Neural cell (in vitro differentiated cells): ENCODE data around the gene FAM111B. TPM values are rescaled to one million over a fixed set of nuclear protein-coding genes. Genes with fewer than 3 reads are reported as not detected.

ENCODE experiments used
- H2AFZ ChIP-seq: fragments of 200-600, 300-800 bp; sonication (generic), shearing (Covaris generic); 2 replicates; pipeline ENCODE4 v1.6.0; 2014; ENCODE audit warnings: low read depth, mild to moderate bottlenecking, antibody characterized with exemption, low read length, moderate library complexity
- H3F3A ChIP-seq: fragments of 200-600 bp; shearing (Covaris generic); 2 replicates; pipeline ENCODE4 v1.6.1; 2016; ENCODE audit warnings: mild to moderate bottlenecking, moderate library complexity, mixed read lengths, antibody characterized with exemption, low read length; ENCODE audit not compliant: insufficient read depth, poor library complexity, severe bottlenecking
- H3K27ac ChIP-seq: fragments of 200-600, 300-800 bp; sonication (generic), shearing (Covaris generic); 2 replicates; pipeline ENCODE4 v1.5.1; 2014; ENCODE audit warnings: mild to moderate bottlenecking, low read length, moderate library complexity
- H3K27me3 ChIP-seq: fragments of 300-800, 200-600 bp; sonication (generic), shearing (Covaris generic); 2 replicates; pipeline ENCODE4 v1.6.0; 2014; ENCODE audit warnings: mild to moderate bottlenecking, low read depth, low read length, moderate library complexity; ENCODE audit not compliant: insufficient read depth
- H3K36me3 ChIP-seq: fragments of 300-800, 200-600 bp; sonication (generic), shearing (Covaris generic); 2 replicates; pipeline ENCODE4 v1.5.1; 2014; ENCODE audit warnings: mild to moderate bottlenecking, antibody characterized with exemption, low read length, moderate library complexity; ENCODE audit not compliant: insufficient read depth
- H3K4me2 ChIP-seq: fragments of 300-800, 200-600 bp; sonication (generic), shearing (Covaris generic); 2 replicates; pipeline ENCODE4 v1.6.0; 2014; ENCODE audit warnings: mild to moderate bottlenecking, low read length
- H3K4me3 ChIP-seq: fragments of 300-800, 200-600 bp; sonication (generic), shearing (Covaris generic); 2 replicates; pipeline ENCODE4 v1.5.1; 2014; ENCODE audit warnings: mild to moderate bottlenecking, low read length, moderate library complexity
- H3K79me2 ChIP-seq: fragments of 200-600 bp; shearing (Covaris generic); replicated peaks from 2 replicates; pipeline ENCODE4 v1.6.0; 2014; ENCODE audit warnings: mild to moderate bottlenecking, low read length, moderate library complexity; ENCODE audit not compliant: insufficient read depth
- H3K9ac ChIP-seq: fragments of 300-800, 200-600 bp; sonication (generic), shearing (Covaris generic); 2 replicates; pipeline ENCODE4 v1.6.1; 2016; ENCODE audit warnings: mild to moderate bottlenecking, low read length, mixed read lengths
- H3K9me2 ChIP-seq: fragments of 200-600 bp; shearing (Covaris generic); 2 replicates; pipeline ENCODE4 v1.6.1; 2016; ENCODE audit warnings: mild to moderate bottlenecking, low read length, mixed read lengths; ENCODE audit not compliant: insufficient read depth
- H3K9me3 ChIP-seq: fragments of 200-600, 300-800 bp; sonication (generic), shearing (Covaris generic); 2 replicates; pipeline ENCODE4 v1.6.1; 2016; ENCODE audit warnings: mild to moderate bottlenecking, mixed run types, low read length, moderate library complexity, mixed read lengths
- H4K20me1 ChIP-seq: fragments of 200-600 bp; shearing (Covaris generic); 2 replicates; pipeline ENCODE4 v1.6.1; 2016; ENCODE audit warnings: mild to moderate bottlenecking, mixed run types; ENCODE audit not compliant: insufficient read depth
- EP300 ChIP-seq: fragments of 450-650 bp; conservative IDR thresholded peaks from 2 replicates; pipeline ENCODE4 v1.6.1; 2014; ENCODE audit warnings: antibody characterized with exemption, mild to moderate bottlenecking, moderate library complexity; ENCODE audit not compliant: poor library complexity, severe bottlenecking
- EZH2 ChIP-seq: fragments of 200-600, 300-800 bp; shearing (Covaris generic), sonication (generic); IDR thresholded peaks from 2 replicates; pipeline ENCODE4 v1.6.1; 2014; ENCODE audit warnings: antibody characterized with exemption, low read length, borderline replicate concordance, mild to moderate bottlenecking; ENCODE audit not compliant: insufficient read depth, poor library complexity, severe bottlenecking
- MXI1 ChIP-seq: fragments of 450-650 bp; conservative IDR thresholded peaks from 2 replicates; pipeline ENCODE4 v1.6.1; 2014; ENCODE audit warnings: antibody characterized with exemption, mild to moderate bottlenecking; ENCODE audit not compliant: poor library complexity, severe bottlenecking
- POLR2AphosphoS5 ChIP-seq: IDR thresholded peaks from 2 replicates; pipeline ENCODE4 v1.6.1; 2012
- RAD21 ChIP-seq: fragments of 450-650 bp; conservative IDR thresholded peaks from 2 replicates; pipeline ENCODE4 v1.6.1; 2014; ENCODE audit warnings: antibody characterized with exemption, mild to moderate bottlenecking, moderate library complexity
- SMC3 ChIP-seq: fragments of 450-650 bp; conservative IDR thresholded peaks from 2 replicates; pipeline ENCODE4 v1.6.1; 2014; ENCODE audit warnings: antibody characterized with exemption, mild to moderate bottlenecking, moderate library complexity; ENCODE audit not compliant: poor library complexity
- TAF1 ChIP-seq: IDR thresholded peaks from 2 replicates; pipeline ENCODE4 v1.6.1; 2012; ENCODE audit warnings: low read depth
- polyA plus RNA-seq: library from polyadenylated mRNA; depleted of rRNA; stranded (reverse); fragments of >200 nt; gene quantifications from 2 replicates; pipeline ENCODE4 v1.2.3, GENCODE V29; 2014
- TF ChIP-seq, protein P1 (sequence below): IDR thresholded peaks from 2 replicates; pipeline ENCODE4 v1.6.1; 2012; ENCODE audit warnings: borderline replicate concordance
- TF ChIP-seq, protein P2 (sequence below): fragments of 450-650 bp; IDR thresholded peaks from 2 replicates; pipeline ENCODE4 v1.5.1; 2014; ENCODE audit warnings: antibody characterized with exemption, mild to moderate bottlenecking, moderate library complexity; ENCODE audit not compliant: poor library complexity, severe bottlenecking

FAM111B gene
- polyA plus RNA-seq, 1 donor from 2014 or later = 1.2 TPM

DNA sequence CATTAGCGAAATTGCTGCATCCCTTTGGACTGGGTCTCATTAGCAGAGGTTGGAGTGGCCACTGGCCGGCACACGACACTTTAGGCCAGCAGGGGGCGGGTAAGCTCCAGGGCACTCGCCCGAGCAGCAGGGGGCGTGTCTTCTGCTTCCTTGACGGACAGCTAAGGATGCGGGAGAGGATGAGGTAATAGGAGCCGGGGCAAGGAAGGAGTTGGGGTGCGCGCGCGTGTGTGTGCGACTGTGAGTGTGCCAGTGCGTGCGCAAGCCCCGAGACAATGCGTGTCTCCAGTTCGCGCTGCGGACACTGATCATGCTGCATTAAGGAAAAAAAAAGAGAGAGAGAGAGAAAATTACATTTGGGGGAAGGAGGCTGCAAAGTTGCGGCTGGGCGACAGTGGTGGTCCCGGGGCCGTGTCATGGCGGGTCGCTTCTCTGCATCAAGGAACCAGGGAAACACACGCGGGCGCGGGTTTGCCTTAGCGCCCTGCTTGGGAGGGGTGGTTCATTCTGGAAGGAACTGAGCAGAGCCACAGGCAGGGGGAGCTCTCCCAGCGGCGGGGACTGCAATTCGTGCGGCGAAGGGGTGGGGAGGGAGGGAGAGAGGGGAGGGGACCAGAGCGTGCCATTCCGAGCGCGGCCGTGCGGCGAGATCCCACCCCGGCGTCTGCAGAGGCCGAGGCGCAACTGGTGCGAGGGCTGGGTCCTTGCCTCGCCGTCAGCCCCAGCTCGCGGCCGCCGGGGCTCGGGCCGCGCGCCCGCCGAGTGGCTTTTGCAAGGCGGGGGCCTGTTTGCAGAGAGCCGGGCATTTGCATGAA is 64.7 kb downstream of the FAM111B start, which contains the start of gene DTX4:
Gene DTX4 (plus strand): TSS at position 625 of the 815 bp plus-strand sequence. CDS start 464 bp downstream, outside the sequence.
- Histone ChIP-seq H3K4me3 (peak within 1 kb of the TSS; percentile 94), H3K36me3 (no peaks in the 10 kb centered on the region), H3K27me3 (no peaks in the 10 kb centered on the region), H2AFZ (peak within 1 kb of the TSS; percentile 68), H3K27ac (peak within 1 kb of the TSS; percentile 99), H3F3A (peaks cover 12% of the 10 kb centered on the region), H4K20me1 (no peaks in the 10 kb centered on the region), H3K9me3 (no peaks in the 10 kb centered on the region), H3K9me2 (no peaks in the 10 kb centered on the region), H3K79me2 (peaks cover 33% of the 10 kb centered on the region), H3K9ac (peak within 1 kb of the TSS; percentile 99), H3K4me2 (peak within 1 kb of the TSS; percentile 85)
- TF ChIP-seq RAD21 (peak; percentile 90), EP300 (peak; percentile 84), POLR2AphosphoS5 (peak; percentile 96), MXI1 (peak; percentile 95), TAF1 (peak; percentile 73), SMC3 (peak; percentile 91), EZH2 (no peak)
- TF ChIP-seq, protein P1, sequence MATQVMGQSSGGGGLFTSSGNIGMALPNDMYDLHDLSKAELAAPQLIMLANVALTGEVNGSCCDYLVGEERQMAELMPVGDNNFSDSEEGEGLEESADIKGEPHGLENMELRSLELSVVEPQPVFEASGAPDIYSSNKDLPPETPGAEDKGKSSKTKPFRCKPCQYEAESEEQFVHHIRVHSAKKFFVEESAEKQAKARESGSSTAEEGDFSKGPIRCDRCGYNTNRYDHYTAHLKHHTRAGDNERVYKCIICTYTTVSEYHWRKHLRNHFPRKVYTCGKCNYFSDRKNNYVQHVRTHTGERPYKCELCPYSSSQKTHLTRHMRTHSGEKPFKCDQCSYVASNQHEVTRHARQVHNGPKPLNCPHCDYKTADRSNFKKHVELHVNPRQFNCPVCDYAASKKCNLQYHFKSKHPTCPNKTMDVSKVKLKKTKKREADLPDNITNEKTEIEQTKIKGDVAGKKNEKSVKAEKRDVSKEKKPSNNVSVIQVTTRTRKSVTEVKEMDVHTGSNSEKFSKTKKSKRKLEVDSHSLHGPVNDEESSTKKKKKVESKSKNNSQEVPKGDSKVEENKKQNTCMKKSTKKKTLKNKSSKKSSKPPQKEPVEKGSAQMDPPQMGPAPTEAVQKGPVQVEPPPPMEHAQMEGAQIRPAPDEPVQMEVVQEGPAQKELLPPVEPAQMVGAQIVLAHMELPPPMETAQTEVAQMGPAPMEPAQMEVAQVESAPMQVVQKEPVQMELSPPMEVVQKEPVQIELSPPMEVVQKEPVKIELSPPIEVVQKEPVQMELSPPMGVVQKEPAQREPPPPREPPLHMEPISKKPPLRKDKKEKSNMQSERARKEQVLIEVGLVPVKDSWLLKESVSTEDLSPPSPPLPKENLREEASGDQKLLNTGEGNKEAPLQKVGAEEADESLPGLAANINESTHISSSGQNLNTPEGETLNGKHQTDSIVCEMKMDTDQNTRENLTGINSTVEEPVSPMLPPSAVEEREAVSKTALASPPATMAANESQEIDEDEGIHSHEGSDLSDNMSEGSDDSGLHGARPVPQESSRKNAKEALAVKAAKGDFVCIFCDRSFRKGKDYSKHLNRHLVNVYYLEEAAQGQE = peak; percentile 43
- TF ChIP-seq, protein P2, sequence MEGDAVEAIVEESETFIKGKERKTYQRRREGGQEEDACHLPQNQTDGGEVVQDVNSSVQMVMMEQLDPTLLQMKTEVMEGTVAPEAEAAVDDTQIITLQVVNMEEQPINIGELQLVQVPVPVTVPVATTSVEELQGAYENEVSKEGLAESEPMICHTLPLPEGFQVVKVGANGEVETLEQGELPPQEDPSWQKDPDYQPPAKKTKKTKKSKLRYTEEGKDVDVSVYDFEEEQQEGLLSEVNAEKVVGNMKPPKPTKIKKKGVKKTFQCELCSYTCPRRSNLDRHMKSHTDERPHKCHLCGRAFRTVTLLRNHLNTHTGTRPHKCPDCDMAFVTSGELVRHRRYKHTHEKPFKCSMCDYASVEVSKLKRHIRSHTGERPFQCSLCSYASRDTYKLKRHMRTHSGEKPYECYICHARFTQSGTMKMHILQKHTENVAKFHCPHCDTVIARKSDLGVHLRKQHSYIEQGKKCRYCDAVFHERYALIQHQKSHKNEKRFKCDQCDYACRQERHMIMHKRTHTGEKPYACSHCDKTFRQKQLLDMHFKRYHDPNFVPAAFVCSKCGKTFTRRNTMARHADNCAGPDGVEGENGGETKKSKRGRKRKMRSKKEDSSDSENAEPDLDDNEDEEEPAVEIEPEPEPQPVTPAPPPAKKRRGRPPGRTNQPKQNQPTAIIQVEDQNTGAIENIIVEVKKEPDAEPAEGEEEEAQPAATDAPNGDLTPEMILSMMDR = peak; percentile 98

GRCh38 chr11:59172345-59173079 is 65.5 kb downstream of the FAM111B start:
- H3K4me2 ChIP-seq = peak overlapping the region; percentile 85
- no peaks in the 10 kb centered on the region for H3K27me3 ChIP-seq
- H3F3A ChIP-seq = peaks cover 12% of the 10 kb centered on the region
- no peaks in the 10 kb centered on the region for H3K36me3 ChIP-seq
- TF ChIP-seq POLR2AphosphoS5 = peak; percentile 58
- peak; percentile 8 for TF ChIP-seq TAF1
- TF ChIP-seq, protein P1 = no peak
- peak overlapping the region; percentile 99 for H3K27ac ChIP-seq
- no peaks in the 10 kb centered on the region for H3K9me2 ChIP-seq
- peak overlapping the region; percentile 94 for H3K4me3 ChIP-seq
- peak overlapping the region; percentile 99 for H3K9ac ChIP-seq
- H2AFZ ChIP-seq = peak overlapping the region; percentile 58
- no peaks in the 10 kb centered on the region for H4K20me1 ChIP-seq
- peaks cover 41% of the 10 kb centered on the region for H3K79me2 ChIP-seq
- H3K9me3 ChIP-seq = no peaks in the 10 kb centered on the region
